GM23338 (cell line): ENCODE results near the gene SPATS1. TPM values are rescaled to one million over a fixed set of nuclear protein-coding genes. Genes with fewer than 3 reads are reported as not detected.

Experiments
- ATAC-seq: fragments of 200-7000 bp; cut with Tn5 transposase; 3 replicates; pipeline ENCODE4 v1.9.1; 2020
- DNase-seq: peaks from one replicate; pipeline ENCODE4 v3.0.0-alpha.2; 2015; ENCODE audit warnings: low spot score
- H2AFZ ChIP-seq: fragments of 200-600 bp; sonication (generic); 2 replicates; pipeline ENCODE4 v1.8.0; 2016; ENCODE audit warnings: antibody characterized with exemption, mild to moderate bottlenecking, moderate library complexity
- H3F3A ChIP-seq: fragments of 200-600 bp; sonication (generic); replicated peaks from 2 replicates; pipeline ENCODE4 v1.8.0; 2017; ENCODE audit warnings: antibody characterized with exemption, mixed run types, low read depth
- H3K27ac ChIP-seq: fragments of 200-600 bp; sonication (generic); 2 replicates; pipeline ENCODE4 v1.6.1; 2016; ENCODE audit warnings: low read depth
- H3K27me3 ChIP-seq: fragments of 200-600 bp; sonication (generic); 2 replicates; pipeline ENCODE4 v1.8.0; 2016; ENCODE audit warnings: mild to moderate bottlenecking, mixed run types, moderate library complexity; ENCODE audit not compliant: insufficient read depth
- H3K36me3 ChIP-seq: fragments of 200-600 bp; sonication (generic); 2 replicates; pipeline ENCODE4 v1.8.0; 2016; ENCODE audit warnings: mild to moderate bottlenecking; ENCODE audit not compliant: insufficient read depth
- H3K4me1 ChIP-seq: fragments of 200-600 bp; sonication (generic); 2 replicates; pipeline ENCODE4 v1.8.0; 2016; ENCODE audit warnings: mild to moderate bottlenecking, moderate library complexity; ENCODE audit not compliant: insufficient read depth
- H3K4me2 ChIP-seq: fragments of 200-600 bp; sonication (generic); 2 replicates; pipeline ENCODE4 v1.7.1; 2017; ENCODE audit warnings: mixed run types
- H3K4me3 ChIP-seq: fragments of 200-600 bp; sonication (generic); 2 replicates; pipeline ENCODE4 v1.6.1; 2016; ENCODE audit warnings: mixed run types
- H3K79me2 ChIP-seq: fragments of 200-600 bp; sonication (generic); replicated peaks from 2 replicates; pipeline ENCODE4 v1.8.0; 2017; ENCODE audit warnings: mild to moderate bottlenecking; ENCODE audit not compliant: insufficient read depth
- H3K9me2 ChIP-seq: fragments of 200-600 bp; sonication (generic); 2 replicates; pipeline ENCODE4 v1.8.0; 2017; ENCODE audit not compliant: insufficient read depth
- H4K20me1 ChIP-seq: fragments of 200-600 bp; sonication (generic); replicated peaks from 2 replicates; pipeline ENCODE4 v1.8.0; 2017; ENCODE audit warnings: mild to moderate bottlenecking; ENCODE audit not compliant: insufficient read depth
- H3K27ac Mint-ChIP-seq: 2 replicates; pipeline ENCODE4 v1.8.0; 2020; ENCODE audit warnings: inconsistent platforms, mild to moderate bottlenecking, moderate library complexity, mixed read lengths
- H3K27me3 Mint-ChIP-seq: 3 replicates; pipeline ENCODE4 v1.8.0; 2022; ENCODE audit warnings: low read depth, mild to moderate bottlenecking, moderate library complexity, mixed read lengths, inconsistent platforms; ENCODE audit not compliant: insufficient read depth, poor library complexity
- H3K36me3 Mint-ChIP-seq: 3 replicates; pipeline ENCODE4 v1.8.0; 2021; ENCODE audit warnings: low read depth, mild to moderate bottlenecking, inconsistent platforms, moderate library complexity, mixed read lengths
- H3K4me1 Mint-ChIP-seq: 3 replicates; pipeline ENCODE4 v1.8.0; 2020; ENCODE audit warnings: mild to moderate bottlenecking, inconsistent platforms, mixed read lengths
- H3K4me3 Mint-ChIP-seq: 3 replicates; pipeline ENCODE4 v1.8.0; 2021; ENCODE audit warnings: moderate library complexity, mild to moderate bottlenecking, inconsistent platforms, mixed read lengths
- H3K9me3 Mint-ChIP-seq: 3 replicates; pipeline ENCODE4 v1.8.0; 2020; ENCODE audit warnings: moderate library complexity, mild to moderate bottlenecking, inconsistent platforms, mixed read lengths
- CTCF ChIP-seq, 2 experiments: fragments of 200-600 bp in 1 of 2; sonication (generic) in 1 of 2; conservative IDR thresholded peaks; 2 replicates each; pipeline versions ENCODE4 v1.5.1 to v1.6.1; 2016 to 2017; ENCODE audit warnings: antibody characterized with exemption in 2 of 2, low read depth in 2 of 2, mild to moderate bottlenecking in 2 of 2, moderate library complexity in 1 of 2
- EZH2 ChIP-seq: fragments of 200-600 bp; sonication (generic); IDR thresholded peaks from one replicate; pipeline ENCODE4 v1.8.0; 2017; ENCODE audit warnings: antibody characterized with exemption, mild to moderate bottlenecking, low read depth; ENCODE audit not compliant: unreplicated experiment
- EZH2phosphoT487 ChIP-seq: fragments of 200-600 bp; sonication (generic); IDR thresholded peaks from one replicate; pipeline ENCODE4 v1.8.1; 2018; ENCODE audit warnings: antibody characterized with exemption; ENCODE audit not compliant: unreplicated experiment
- JUNB ChIP-seq: IDR thresholded peaks from one replicate; pipeline ENCODE4 v1.6.1; 2016; ENCODE audit warnings: antibody characterized with exemption; ENCODE audit not compliant: unreplicated experiment
- REST ChIP-seq: IDR thresholded peaks from one replicate; pipeline ENCODE4 v1.6.1; 2018; ENCODE audit warnings: antibody characterized with exemption; ENCODE audit not compliant: unreplicated experiment
- STAT1 ChIP-seq: IDR thresholded peaks from one replicate; pipeline ENCODE4 v1.6.1; 2016; ENCODE audit warnings: antibody characterized with exemption; ENCODE audit not compliant: unreplicated experiment
- ZNF114 ChIP-seq: fragments of 250-450 bp; sonication (Bioruptor Pico); IDR thresholded peaks from 2 replicates; pipeline ENCODE4 v1.5.0; 2020; ENCODE audit warnings: mild to moderate bottlenecking, moderate library complexity
- ZNF331 ChIP-seq: fragments of 250-450 bp; sonication (Bioruptor Pico); IDR thresholded peaks from 2 replicates; pipeline ENCODE4 v1.5.0; 2020; ENCODE audit warnings: low read depth, mild to moderate bottlenecking, moderate library complexity
- ZNF462 ChIP-seq: fragments of 250-450 bp; sonication (Bioruptor Pico); IDR thresholded peaks from 2 replicates; pipeline ENCODE4 v1.5.0; 2020; ENCODE audit warnings: mild to moderate bottlenecking, moderate library complexity
- polyA plus RNA-seq: library from polyadenylated mRNA; unstranded; fragments of >200 nt; fragmentation: Nextera tagmentation; extraction: Ambion mirVana; gene quantifications from 2 replicates; pipeline ENCODE4 v1.2.1, GENCODE V29; 2016
- total RNA-seq: library from RNA; depleted of rRNA; stranded (reverse); fragments of >200 nt; shearing (Covaris generic); gene quantifications from 2 replicates; pipeline ENCODE4 v1.2.3, GENCODE V29; 2014
- TF ChIP-seq, protein P1 (sequence below): IDR thresholded peaks from 2 replicates; pipeline ENCODE4 v1.6.1; 2016; ENCODE audit warnings: antibody characterized with exemption

The SPATS1 gene
- total and polyA plus RNA-seq, 2 experiments from 2014 or later = not detected

DNA sequence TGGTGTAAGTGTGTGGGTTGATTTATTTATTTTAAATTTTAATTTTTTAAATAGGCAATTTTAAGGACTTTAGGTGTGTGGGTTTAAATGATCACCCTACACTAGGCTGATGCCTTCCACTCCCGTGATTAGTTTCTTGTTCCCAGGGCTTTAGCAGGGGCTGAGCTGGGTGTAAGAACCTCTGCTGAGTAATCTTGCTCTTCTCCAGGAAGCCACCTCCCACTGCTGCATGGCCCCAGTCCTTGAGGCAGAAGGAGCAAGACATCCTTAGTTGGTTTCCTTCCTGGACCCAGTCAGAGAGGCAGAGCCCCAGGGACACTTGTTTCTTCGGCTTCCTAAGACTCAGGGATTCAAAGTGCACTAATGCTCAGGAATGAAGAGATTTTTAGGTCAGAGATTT is 25.2 kb downstream of the SPATS1 start:
- no peak overlapping the region for H3K27ac ChIP-seq
- Mint-ChIP-seq H3K27me3 (no peaks in the 10 kb centered on the region), H3K36me3 (no peaks in the 10 kb centered on the region), H3K9me3 (no peaks in the 10 kb centered on the region; the same call in 2 of the 3 replicates), H3K27ac (no peak overlapping the region), H3K4me1 (no peaks in the 10 kb centered on the region), H3K4me3 (no peak overlapping the region)
- H4K20me1 ChIP-seq = no peaks in the 10 kb centered on the region
- TF ChIP-seq ZNF462 (CRISPR knock-in tag) (no peak), ZNF114 (CRISPR knock-in tag) (no peak), ZNF331 (CRISPR knock-in tag) (no peak)
- TF ChIP-seq, protein P1, sequence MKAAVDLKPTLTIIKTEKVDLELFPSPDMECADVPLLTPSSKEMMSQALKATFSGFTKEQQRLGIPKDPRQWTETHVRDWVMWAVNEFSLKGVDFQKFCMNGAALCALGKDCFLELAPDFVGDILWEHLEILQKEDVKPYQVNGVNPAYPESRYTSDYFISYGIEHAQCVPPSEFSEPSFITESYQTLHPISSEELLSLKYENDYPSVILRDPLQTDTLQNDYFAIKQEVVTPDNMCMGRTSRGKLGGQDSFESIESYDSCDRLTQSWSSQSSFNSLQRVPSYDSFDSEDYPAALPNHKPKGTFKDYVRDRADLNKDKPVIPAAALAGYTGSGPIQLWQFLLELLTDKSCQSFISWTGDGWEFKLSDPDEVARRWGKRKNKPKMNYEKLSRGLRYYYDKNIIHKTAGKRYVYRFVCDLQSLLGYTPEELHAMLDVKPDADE = no peak
- H2AFZ ChIP-seq = no peak overlapping the region
- no peaks in the 10 kb centered on the region for H3F3A ChIP-seq
- no peak for DNase-seq
- H3K36me3 ChIP-seq = no peaks in the 10 kb centered on the region
- H3K4me3 ChIP-seq = no peak overlapping the region
- H3K27me3 ChIP-seq = no peaks in the 10 kb centered on the region
- no peaks in the 10 kb centered on the region for H3K79me2 ChIP-seq
- no peaks in the 10 kb centered on the region for H3K4me1 ChIP-seq
- H3K4me2 ChIP-seq = no peak overlapping the region
- no peaks in the 10 kb centered on the region for H3K9me2 ChIP-seq
- peak; percentile 37; the same call in 2 of the 3 replicates for ATAC-seq

DNA sequence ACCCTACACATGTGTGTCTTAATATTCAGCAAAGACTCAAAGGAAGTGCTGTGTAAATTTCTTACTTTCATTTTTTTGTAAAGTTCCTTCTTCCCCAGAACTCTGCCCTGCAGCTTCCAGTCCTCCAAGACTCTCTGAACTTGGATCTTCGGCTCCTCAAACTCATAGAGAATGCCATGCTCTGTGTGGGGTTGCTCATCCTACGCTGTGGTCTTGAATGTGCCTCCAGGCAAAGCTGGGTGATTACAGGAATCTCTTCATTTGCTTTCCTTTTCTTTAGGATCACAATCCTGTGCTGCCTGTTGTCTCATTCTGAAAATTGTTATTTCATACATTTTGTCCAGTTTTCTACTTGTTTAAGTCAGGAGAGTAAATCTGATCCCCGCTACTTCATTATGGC is 30.6 kb downstream of the SPATS1 start:
- no peaks in the 10 kb centered on the region for H3K27me3 ChIP-seq
- no peaks in the 10 kb centered on the region for H3K9me2 ChIP-seq
- H3K4me3 Mint-ChIP-seq = no peak overlapping the region
- no peaks in the 10 kb centered on the region for H3K79me2 ChIP-seq
- H3K9me3 Mint-ChIP-seq = no peaks in the 10 kb centered on the region; the same call in 2 of the 3 replicates
- peak overlapping the region; percentile 45; the same call in 1 of the 2 replicates for H2AFZ ChIP-seq
- DNase-seq (no peak), ATAC-seq (no peak)
- no peak overlapping the region for H3K27ac Mint-ChIP-seq
- no peaks in the 10 kb centered on the region for H3K4me1 Mint-ChIP-seq
- no peaks in the 10 kb centered on the region for H3K27me3 Mint-ChIP-seq
- no peaks in the 10 kb centered on the region for H3K36me3 Mint-ChIP-seq
- no peak overlapping the region for H3K27ac ChIP-seq
- H3K36me3 ChIP-seq = no peaks in the 10 kb centered on the region
- H3K4me2 ChIP-seq = no peak overlapping the region
- no peaks in the 10 kb centered on the region for H3F3A ChIP-seq
- no peak overlapping the region for H3K4me3 ChIP-seq
- no peaks in the 10 kb centered on the region for H4K20me1 ChIP-seq
- H3K4me1 ChIP-seq = no peaks in the 10 kb centered on the region
- TF ChIP-seq STAT1 (no peak), EZH2 (no peak), CTCF (conservative IDR thresholded peaks at IDR 0.05; ENCODE audit: low read depth in 2 of 2) (no peak), JUNB (no peak), REST (no peak), EZH2phosphoT487 (no peak), ZNF114 (CRISPR knock-in tag) (no peak)
